Measurements from ENCODE around the gene SLC13A2.

Gene SLC13A2

DNA sequence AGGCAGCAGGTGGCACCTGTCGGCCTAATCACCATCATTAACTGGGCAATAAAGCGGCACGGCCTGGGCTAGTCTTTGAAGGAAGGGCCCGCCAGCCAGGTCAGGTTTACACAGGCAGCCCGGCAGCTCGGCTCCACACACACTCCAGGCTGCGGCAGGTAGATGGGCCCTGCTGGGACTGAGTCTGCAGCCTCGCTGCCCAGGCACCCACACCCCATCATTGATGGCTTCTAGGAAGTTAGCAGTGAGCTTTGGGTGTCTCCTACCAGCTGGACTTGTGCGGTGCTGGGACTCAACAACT lies 25.9 kb downstream of the SLC13A2 start:
- no peak overlapping the region for H3K4me2 ChIP-seq (ENCODE audit: low read length)
- no peaks in the 10 kb centered on the region for H3K79me2 ChIP-seq
- H3K9ac ChIP-seq = no peak overlapping the region
- TF ChIP-seq CTCF (IDR thresholded peaks at IDR 0.05) = no peak
- no peaks in the 10 kb centered on the region for H3K27me3 ChIP-seq (ENCODE audit: control insufficient read depth, insufficient read depth, low read length)
- no peak overlapping the region for H2AFZ ChIP-seq
- H3K4me1 ChIP-seq = no peaks in the 10 kb centered on the region
- H3K27ac ChIP-seq = no peak overlapping the region
- no peaks in the 10 kb centered on the region for H3K9me3 ChIP-seq (ENCODE audit: control insufficient read depth, low read length)
- H3K4me3 ChIP-seq (ENCODE audit: low read depth, low read length) = no peak overlapping the region
- H3K36me3 ChIP-seq (ENCODE audit: control insufficient read depth, insufficient read depth, low read length) = no peaks in the 10 kb centered on the region

DNA sequence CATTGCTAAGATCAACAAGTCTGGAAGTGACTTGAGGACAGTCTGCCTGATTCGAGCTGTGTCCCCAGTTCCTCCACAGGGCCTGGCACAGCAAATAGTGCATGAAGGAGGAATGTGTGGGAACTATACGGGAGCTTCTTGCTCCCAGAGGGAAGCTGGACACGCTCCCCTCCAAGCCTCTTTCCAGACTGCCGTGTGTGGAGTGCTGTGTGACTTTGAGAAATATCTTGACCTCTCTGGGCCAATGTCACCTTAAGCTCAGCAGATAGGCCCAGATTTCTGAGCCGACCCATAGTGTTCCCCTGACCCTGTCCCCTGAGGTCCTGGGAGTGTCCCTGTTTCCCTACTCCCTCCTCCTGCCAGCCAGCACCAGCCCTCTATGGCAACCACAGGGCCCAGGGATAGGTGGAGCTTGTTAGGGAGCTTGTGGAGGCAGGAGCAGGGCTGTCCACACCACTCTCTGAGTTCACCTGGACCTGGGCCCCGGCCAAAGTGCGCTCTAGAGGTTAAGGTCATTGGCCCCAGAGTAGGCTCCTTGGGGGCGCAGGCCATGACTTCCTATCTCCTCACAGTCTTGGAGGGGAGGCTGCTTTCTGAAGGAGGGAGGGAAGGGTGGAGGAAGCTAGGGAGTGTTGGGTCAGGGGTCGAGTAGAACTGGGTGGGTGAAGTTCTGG lies 26.4 kb downstream of the SLC13A2 start:
- no peak overlapping the region for H3K4me3 ChIP-seq (ENCODE audit: low read depth, low read length)
- H3K9ac ChIP-seq = no peak overlapping the region
- no peaks in the 10 kb centered on the region for H3K9me3 ChIP-seq (ENCODE audit: control insufficient read depth, low read length)
- no peaks in the 10 kb centered on the region for H3K27me3 ChIP-seq (ENCODE audit: control insufficient read depth, insufficient read depth, low read length)
- no peaks in the 10 kb centered on the region for H3K36me3 ChIP-seq (ENCODE audit: control insufficient read depth, insufficient read depth, low read length)
- H3K79me2 ChIP-seq = no peaks in the 10 kb centered on the region
- no peak overlapping the region for H3K4me2 ChIP-seq (ENCODE audit: low read length)
- no peak overlapping the region for H3K27ac ChIP-seq
- H2AFZ ChIP-seq = no peak overlapping the region
- no peak for TF ChIP-seq CTCF (IDR thresholded peaks at IDR 0.05)
- H3K4me1 ChIP-seq = no peaks in the 10 kb centered on the region

GRCh38 chr17:28500712-28501379 lies 27.4 kb downstream of the SLC13A2 start:
- Histone ChIP-seq H3K9me3 (ENCODE audit: control insufficient read depth, low read length) (no peaks in the 10 kb centered on the region), H3K4me2 (ENCODE audit: low read length) (no peak overlapping the region), H3K4me1 (no peaks in the 10 kb centered on the region), H3K4me3 (ENCODE audit: low read depth, low read length) (no peak overlapping the region), H3K79me2 (no peaks in the 10 kb centered on the region), H3K27me3 (ENCODE audit: control insufficient read depth, insufficient read depth, low read length) (no peaks in the 10 kb centered on the region), H3K36me3 (ENCODE audit: control insufficient read depth, insufficient read depth, low read length) (no peaks in the 10 kb centered on the region), H3K27ac (no peak overlapping the region), H2AFZ (no peak overlapping the region), H3K9ac (no peak overlapping the region)
- TF ChIP-seq CTCF (IDR thresholded peaks at IDR 0.05) = no peak

- Histone ChIP-seq H3K4me1 (no peaks in the 10 kb centered on the region), H2AFZ (no peak overlapping the region), H3K27ac (no peak overlapping the region), H3K9me3 (ENCODE audit: control insufficient read depth, low read length) (no peaks in the 10 kb centered on the region), H3K9ac (no peak overlapping the region), H3K79me2 (no peaks in the 10 kb centered on the region), H3K36me3 (ENCODE audit: control insufficient read depth, insufficient read depth, low read length) (no peaks in the 10 kb centered on the region), H3K4me2 (ENCODE audit: low read length) (no peak overlapping the region), H3K27me3 (ENCODE audit: control insufficient read depth, insufficient read depth, low read length) (no peaks in the 10 kb centered on the region), H3K4me3 (ENCODE audit: low read depth, low read length) (no peak overlapping the region)
- no peak for TF ChIP-seq CTCF (IDR thresholded peaks at IDR 0.05)
Observed at GRCh38 chr17:28501421-28502284, 28.2 kb downstream of the SLC13A2 start.

Data from parathyroid adenoma (tissue), 2 donors.